ENCODE data around the gene NPHS2.
A peak's percentile ranks its signal among the peaks of the same experiment; 100 is the strongest.

The NPHS2 gene

DNA sequence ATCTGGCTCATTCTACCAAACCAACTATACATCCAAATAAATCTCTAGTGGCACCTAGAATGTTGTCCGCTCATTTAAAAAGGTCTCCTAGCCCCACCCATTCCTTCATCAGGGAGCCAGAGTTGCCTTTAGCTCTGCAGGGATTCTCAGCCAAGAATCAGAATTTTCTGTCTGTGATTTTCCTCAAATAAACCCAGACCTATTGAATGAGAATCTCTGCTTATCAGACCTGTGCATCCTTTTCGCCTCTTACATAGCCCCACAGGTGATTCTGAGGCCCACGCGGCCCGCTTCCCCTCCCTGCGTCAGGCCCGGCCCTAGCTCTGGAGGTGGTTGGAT, 15.5 kb upstream of the NPHS2 start:
- no peak for DNase-seq (ENCODE audit: low read depth, low spot score)
- no peak for TF ChIP-seq CTCF (IDR thresholded peaks at IDR 0.05; ENCODE audit: low read depth, low read length)
- in situ Hi-C loops (cut with HindIII; ENCODE audit: low sequenced_read_pairs): no loop called here
- H3K4me3 ChIP-seq (ENCODE audit: low read depth, low read length): no peak overlapping the region

DNA sequence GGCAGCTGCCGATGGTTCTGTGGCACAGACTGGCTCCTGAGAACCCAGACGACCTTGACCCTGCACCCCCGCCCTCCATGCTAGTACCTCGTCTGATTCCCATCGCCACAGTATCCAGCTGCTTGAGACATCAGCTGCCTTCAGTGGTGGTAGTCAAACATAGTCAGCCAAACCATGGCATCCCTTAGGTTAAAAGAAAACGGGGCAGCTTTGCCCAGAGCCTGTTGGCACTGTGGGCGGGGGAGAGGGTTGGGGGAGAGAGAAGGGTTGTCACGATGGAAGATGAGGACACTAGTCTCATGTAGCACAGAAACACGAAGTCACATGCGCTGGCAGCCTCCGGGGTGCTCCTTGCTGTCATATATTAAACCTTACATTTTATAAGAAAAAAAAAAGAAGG, 14.9 kb upstream of the NPHS2 start:
- H3K4me3 ChIP-seq (ENCODE audit: low read depth, low read length): no peak overlapping the region
- TF ChIP-seq CTCF (IDR thresholded peaks at IDR 0.05; ENCODE audit: low read depth, low read length): no peak
- DNase-seq (ENCODE audit: low read depth, low spot score): no peak
- in situ Hi-C loops (cut with HindIII; ENCODE audit: low sequenced_read_pairs): no loop called here

GRCh38 chr1:179589509-179589908, 13.8 kb upstream of the NPHS2 start:
- in situ Hi-C loops (cut with HindIII; ENCODE audit: low sequenced_read_pairs): no loop called here
- TF ChIP-seq CTCF (IDR thresholded peaks at IDR 0.05; ENCODE audit: low read depth, low read length): no peak
- H3K4me3 ChIP-seq (ENCODE audit: low read depth, low read length): no peak overlapping the region

DNA sequence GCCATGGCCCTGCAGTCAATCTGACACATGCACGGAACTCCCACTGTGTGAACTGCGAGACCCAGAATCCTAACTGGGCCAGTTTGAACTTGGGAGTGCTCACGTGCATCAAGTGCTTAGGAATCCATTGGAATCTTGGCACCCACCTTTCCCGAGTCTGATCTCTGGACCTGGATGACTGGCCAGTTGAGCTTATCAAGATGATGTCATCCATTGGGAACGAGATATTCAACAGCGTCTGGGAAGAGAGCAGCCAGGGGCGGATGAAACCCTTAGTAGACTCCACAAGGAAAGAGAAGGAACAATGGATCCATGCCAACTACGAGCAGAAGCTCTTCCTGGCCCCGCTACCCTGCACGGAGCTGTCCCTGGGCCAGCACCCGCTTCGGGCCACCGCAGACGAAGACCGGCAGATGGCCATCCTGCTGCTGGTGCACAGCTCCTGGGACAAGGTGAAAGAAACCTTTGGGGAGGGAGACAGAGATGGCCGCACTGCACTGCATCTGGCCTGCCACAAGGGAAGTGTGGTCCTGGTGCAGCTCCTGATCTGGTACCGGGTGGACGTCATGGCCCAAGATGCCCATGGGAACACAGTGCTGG, 12.8 kb upstream of the NPHS2 start:
- in situ Hi-C loops (cut with HindIII; ENCODE audit: low sequenced_read_pairs): no loop called here
- DNase-seq (ENCODE audit: low read depth, low spot score): no peak
- no peak for TF ChIP-seq CTCF (IDR thresholded peaks at IDR 0.05; ENCODE audit: low read depth, low read length)
- H3K4me3 ChIP-seq (ENCODE audit: low read depth, low read length): no peak overlapping the region

More at GRCh38 chr1:179589509-179589908, 13.8 kb upstream of the NPHS2 start:
- DNase-seq (ENCODE audit: low read depth, low spot score): no peak

GRCh38 chr1:179587336-179587735, 11.6 kb upstream of the NPHS2 start:
- no peak for TF ChIP-seq CTCF (IDR thresholded peaks at IDR 0.05; ENCODE audit: low read depth, low read length)
- DNase-seq (ENCODE audit: low read depth, low spot score): no peak
- H3K4me3 ChIP-seq (ENCODE audit: low read depth, low read length): no peak overlapping the region
- in situ Hi-C loops (cut with HindIII; ENCODE audit: low sequenced_read_pairs): no loop called here

DNA sequence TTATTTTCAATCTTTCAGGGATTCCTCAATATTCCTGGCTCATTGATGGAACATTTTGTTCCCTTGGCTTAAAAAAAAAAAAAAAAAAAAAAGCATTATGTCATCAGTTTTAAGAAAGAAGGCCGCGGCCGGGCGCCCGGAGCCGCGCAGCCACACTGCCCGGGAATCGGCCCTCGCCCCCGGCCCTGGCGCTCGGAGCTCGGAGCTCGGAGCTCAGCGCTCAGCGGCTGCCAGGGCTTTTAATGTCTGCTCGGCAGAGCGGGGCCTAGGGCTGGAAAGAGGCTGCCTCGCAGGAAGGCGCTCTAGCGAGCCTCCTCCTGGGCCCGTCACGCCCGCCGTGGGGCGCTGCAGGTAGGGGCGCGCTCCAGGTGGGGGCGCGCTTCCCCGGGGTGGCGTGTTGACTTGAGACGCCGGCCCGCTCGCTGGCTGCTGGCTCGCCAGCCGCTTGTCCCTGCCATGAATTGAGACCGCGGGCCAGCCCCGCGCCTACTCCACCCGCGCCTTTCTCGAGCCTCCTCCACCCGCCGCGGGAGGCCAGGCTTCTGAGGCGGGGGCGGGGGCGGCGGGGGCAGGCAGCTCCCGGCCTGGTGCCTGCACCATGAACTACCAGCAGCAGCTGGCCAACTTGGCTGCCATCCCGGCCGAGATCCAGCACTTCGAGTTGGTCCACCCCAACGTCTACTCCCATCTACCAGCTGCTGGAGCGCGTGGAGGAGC, 10.5 kb upstream of the NPHS2 start:
- peak; percentile 50 for DNase-seq (ENCODE audit: low read depth, low spot score)
- peak; percentile 48 for TF ChIP-seq CTCF (IDR thresholded peaks at IDR 0.05; ENCODE audit: low read depth, low read length)
- in situ Hi-C loops (cut with HindIII; ENCODE audit: low sequenced_read_pairs): no loop called here
- peak overlapping the region; percentile 27 for H3K4me3 ChIP-seq (ENCODE audit: low read depth, low read length)

Data from astrocyte of the spinal cord (primary cell).